ENCODE measurements around the gene LUC7L. TPM values are rescaled to one million over a fixed set of nuclear protein-coding genes. Genes with fewer than 3 reads are reported as not detected.

LUC7L gene
- total and polyA plus RNA-seq, 8 donors: 77.5 to 221 (median 110) TPM

DNA sequence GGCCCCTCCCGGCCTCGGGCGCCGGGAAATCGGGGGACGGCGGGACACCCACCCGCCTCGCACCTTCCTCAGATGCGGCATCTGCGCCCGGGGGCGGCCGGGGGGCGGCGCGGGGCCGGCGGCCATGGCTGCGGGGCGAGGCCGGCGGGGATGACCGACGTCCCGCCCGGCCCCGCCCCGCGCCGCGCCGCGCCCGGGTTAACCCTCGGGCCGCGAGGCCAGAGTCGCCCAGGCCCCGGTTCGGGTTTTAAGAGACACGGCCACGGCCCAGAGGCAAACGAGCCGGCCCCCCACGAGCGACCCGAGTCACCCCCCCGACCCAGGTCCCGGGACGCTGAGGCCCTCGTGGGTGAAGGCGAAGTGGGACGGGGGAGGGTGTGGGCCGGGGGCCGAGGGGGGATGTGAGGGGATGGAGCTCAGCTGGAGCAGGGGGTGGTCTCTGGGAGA is 46.6 kb upstream of the LUC7L start, which contains the start of gene RGS11:
RGS11 (minus strand) TSS at position 159 of the 447 bp plus-strand sequence; CDS start at position 126, 33 bp downstream.
- H3K36me3 ChIP-seq: no peaks in the 10 kb centered on the region
- peak within 1 kb of the TSS; percentile 47 to 60 (median 52) for H3K4me3 ChIP-seq
- intact Hi-C loops (cut with DNase I; ENCODE audit: low total_unique reads): no loop called here
- TF ChIP-seq, protein P1, sequence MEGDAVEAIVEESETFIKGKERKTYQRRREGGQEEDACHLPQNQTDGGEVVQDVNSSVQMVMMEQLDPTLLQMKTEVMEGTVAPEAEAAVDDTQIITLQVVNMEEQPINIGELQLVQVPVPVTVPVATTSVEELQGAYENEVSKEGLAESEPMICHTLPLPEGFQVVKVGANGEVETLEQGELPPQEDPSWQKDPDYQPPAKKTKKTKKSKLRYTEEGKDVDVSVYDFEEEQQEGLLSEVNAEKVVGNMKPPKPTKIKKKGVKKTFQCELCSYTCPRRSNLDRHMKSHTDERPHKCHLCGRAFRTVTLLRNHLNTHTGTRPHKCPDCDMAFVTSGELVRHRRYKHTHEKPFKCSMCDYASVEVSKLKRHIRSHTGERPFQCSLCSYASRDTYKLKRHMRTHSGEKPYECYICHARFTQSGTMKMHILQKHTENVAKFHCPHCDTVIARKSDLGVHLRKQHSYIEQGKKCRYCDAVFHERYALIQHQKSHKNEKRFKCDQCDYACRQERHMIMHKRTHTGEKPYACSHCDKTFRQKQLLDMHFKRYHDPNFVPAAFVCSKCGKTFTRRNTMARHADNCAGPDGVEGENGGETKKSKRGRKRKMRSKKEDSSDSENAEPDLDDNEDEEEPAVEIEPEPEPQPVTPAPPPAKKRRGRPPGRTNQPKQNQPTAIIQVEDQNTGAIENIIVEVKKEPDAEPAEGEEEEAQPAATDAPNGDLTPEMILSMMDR (IDR thresholded peaks at IDR 0.05): no peak
- no peak for TF ChIP-seq POLR2AphosphoS5 (IDR thresholded peaks at IDR 0.05)
- no peak for TF ChIP-seq EP300 (IDR thresholded peaks at IDR 0.05)
- no peak for TF ChIP-seq POLR2A (IDR thresholded peaks at IDR 0.05)
- DNase-seq: no peak
- H3K9me3 ChIP-seq: no peaks in the 10 kb centered on the region
- WGBS, 5 donors: 3 to 35% (median 4%) methylated on average over 4 to 53 of the region's 56 CpGs
- peak within 1 kb of the TSS in 2 of 5 donors; percentile 32 to 49 for H3K27ac ChIP-seq
- H3K4me1 ChIP-seq: peaks cover 18 to 46% (median 40%) of the 10 kb centered on the region in 4 donors
- peaks cover 0 to 55% (median 18%) of the 10 kb centered on the region in 3 donors for H3K27me3 ChIP-seq

DNA sequence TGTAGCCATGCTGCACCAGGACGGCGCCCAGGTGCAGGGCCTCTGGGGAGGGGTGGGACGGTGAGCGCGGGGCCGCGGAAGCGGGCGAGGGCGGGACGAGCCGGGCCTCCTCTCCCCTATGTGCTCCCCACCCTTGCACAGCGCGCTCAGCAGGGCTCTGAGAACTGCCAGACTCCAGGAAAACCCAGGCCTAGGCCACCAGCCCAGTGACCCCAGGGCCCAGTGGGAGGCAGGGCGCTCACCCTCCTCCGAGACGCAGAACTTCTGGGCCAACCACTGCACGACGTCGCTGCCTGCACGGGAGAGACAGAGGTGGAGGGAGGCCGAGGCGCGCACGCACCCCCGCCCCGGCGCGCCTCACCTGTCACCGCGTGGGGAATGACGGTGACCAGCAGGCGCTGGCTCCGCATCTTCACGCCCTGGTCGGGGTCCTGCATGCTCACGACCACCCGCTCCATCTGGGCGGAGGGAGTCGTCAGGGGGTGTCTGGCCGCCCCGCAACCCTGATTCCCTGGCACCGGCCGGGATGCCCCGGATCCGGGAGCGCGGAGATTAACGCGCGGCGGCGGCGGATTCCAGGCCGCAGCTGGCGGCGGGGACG is 45.9 kb upstream of the LUC7L start:
- peak in 1 of 2 donors; percentile 50 for DNase-seq
- TF ChIP-seq POLR2A (IDR thresholded peaks at IDR 0.05) (no peak), POLR2AphosphoS5 (IDR thresholded peaks at IDR 0.05) (no peak), EP300 (IDR thresholded peaks at IDR 0.05) (no peak)
- TF ChIP-seq, protein P1 (IDR thresholded peaks at IDR 0.05): no peak
- Histone ChIP-seq H3K27ac (peak overlapping the region in 2 of 5 donors; percentile 32 to 49), H3K4me3 (peak overlapping the region; percentile 47 to 60 (median 52)), H3K4me1 (peaks cover 15 to 42% (median 37%) of the 10 kb centered on the region in 4 donors), H3K9me3 (no peaks in the 10 kb centered on the region), H3K27me3 (peaks cover 0 to 50% (median 14%) of the 10 kb centered on the region in 3 donors), H3K36me3 (no peaks in the 10 kb centered on the region)
- 1 to 2% (median 2%) methylated on average over 42 to 58 of the region's 58 CpGs; no CpG with 5 or more reads in 1 of the 5 donors for WGBS, 5 donors
- intact Hi-C loops (cut with DNase I; ENCODE audit: low total_unique reads): no loop called here

DNA sequence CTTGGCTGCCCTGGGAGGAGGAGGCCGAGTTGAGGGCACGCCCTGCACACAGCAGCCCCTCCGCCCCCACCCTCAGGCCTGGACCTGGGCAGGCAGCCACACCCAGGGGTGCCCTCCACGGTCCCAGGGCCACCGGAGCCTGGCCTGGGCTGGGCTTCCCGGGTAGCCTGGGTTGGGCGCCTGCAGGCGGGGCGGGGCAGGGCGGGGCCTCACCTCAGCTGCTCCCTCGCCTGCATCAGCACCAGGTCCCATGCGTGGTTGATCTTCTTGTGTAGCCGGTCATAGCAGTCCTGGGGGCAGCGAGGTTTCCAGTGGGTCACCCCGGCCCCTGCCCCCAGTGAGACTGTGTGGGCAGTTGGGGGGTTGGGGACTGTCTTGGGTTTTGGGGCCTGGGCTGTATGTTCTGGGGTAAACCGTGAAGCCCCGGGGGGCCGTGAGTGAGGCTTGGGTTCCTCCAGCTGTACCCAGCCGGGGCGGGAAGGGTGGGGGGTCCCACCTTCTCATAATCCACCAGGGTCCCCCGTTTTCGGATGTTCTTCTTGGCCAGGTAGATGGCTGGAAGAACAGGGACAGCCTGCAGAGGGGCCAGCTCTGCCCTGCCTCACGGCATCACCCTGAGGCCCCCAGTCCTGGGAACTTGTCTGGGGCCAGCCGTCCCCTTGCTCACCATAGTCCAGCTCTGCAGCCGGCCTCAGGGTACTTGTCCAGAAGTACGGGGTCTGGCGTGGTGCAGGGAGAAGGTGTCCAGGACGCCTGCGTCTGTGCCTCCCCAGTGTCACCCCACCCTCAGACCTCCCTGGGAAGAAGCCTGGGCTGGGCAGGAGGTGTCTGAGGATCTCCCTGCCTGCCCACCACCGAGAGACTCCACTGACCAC is 44.5 kb upstream of the LUC7L start:
- no peak for TF ChIP-seq POLR2A (IDR thresholded peaks at IDR 0.05)
- 32 to 68% (median 55%) methylated on average over 11 to 30 of the region's 30 CpGs for WGBS, 5 donors
- peak; percentile 63 to 68 for DNase-seq
- H3K36me3 ChIP-seq: no peaks in the 10 kb centered on the region
- H3K4me1 ChIP-seq: peaks cover 12 to 31% (median 27%) of the 10 kb centered on the region in 4 donors
- no peak overlapping the region for H3K27ac ChIP-seq
- no peaks in the 10 kb centered on the region for H3K9me3 ChIP-seq
- intact Hi-C loops (cut with DNase I; ENCODE audit: low total_unique reads): no loop called here
- no peak overlapping the region for H3K4me3 ChIP-seq
- H3K27me3 ChIP-seq: peaks cover 0 to 39% (median 8%) of the 10 kb centered on the region in 3 donors

DNA sequence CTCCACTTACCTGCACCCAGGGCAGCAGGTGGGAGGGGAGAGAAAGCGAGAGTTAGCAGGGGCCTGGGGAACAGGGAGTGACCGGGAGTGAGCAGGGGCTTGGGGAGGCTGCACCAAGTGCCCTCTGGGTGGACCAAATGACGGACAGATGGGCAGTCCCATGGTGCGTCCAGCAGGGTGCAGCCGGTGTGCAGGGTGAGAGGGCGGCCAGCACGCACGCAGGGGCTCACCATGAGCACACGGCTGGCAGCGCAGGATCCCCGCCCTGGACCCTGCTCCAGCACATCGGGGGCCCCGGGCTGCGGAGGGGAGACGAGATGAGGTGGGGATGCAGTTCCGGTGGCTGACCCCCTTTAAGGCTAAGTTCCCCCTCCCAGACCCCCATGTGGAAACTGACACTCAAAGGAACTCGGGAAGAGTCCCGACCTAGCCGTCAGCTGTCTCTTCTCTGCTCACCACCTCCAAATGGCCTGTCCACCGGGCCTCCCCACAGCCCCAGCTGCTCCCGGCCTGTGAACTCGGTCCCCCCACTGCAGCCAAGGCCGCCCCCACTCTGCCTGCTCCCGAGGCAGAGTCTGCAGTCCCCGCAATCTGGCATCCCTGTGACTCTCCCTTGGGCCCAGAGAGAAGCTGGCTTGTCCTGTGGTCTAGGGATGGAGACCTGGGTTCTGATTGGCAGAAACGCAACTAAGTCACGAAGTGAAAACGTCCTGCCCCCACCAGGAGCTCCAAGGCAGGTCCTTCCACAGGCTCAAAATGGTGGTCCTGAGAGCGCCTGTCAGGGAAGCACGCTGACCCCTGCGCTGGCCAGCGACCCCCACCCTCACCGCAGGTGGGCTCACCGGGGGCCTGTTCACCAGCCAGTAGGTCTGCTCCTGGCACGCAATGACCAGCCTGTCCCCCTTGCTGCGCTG is 43.6 kb upstream of the LUC7L start:
- no peak overlapping the region for H3K4me3 ChIP-seq
- no peaks in the 10 kb centered on the region for H3K36me3 ChIP-seq
- no peak overlapping the region for H3K27ac ChIP-seq
- TF ChIP-seq, protein P1 (IDR thresholded peaks at IDR 0.05): no peak
- no peak for TF ChIP-seq EP300 (IDR thresholded peaks at IDR 0.05)
- 80 to 82% (median 81%) methylated on average over 21 to 36 of the region's 36 CpGs for WGBS, 5 donors
- no peak for DNase-seq
- H3K9me3 ChIP-seq: no peaks in the 10 kb centered on the region
- peaks cover 12 to 39% (median 31%) of the 10 kb centered on the region in 4 donors for H3K4me1 ChIP-seq
- intact Hi-C loops (cut with DNase I; ENCODE audit: low total_unique reads): no loop called here
- peaks cover 0 to 39% (median 8%) of the 10 kb centered on the region in 3 donors for H3K27me3 ChIP-seq
